ENCODE results near the gene FOCAD.

Gene FOCAD

GRCh38 chr9:20701060-20701459, 17.0 kb downstream of the FOCAD start:
- no peak overlapping the region for H3K27ac Mint-ChIP-seq
- peaks cover 6% of the 10 kb centered on the region for H3K36me3 Mint-ChIP-seq
- H3K27me3 Mint-ChIP-seq, result no peaks in the 10 kb centered on the region
- H3K9me3 Mint-ChIP-seq, result no peaks in the 10 kb centered on the region
- no peak for ATAC-seq
- H3K4me1 Mint-ChIP-seq, result peaks cover 5% of the 10 kb centered on the region
- no peak overlapping the region for H3K4me3 Mint-ChIP-seq

GRCh38 chr9:20702570-20702969, 18.5 kb downstream of the FOCAD start:
- Mint-ChIP-seq H3K27ac (no peak overlapping the region), H3K36me3 (no peaks in the 10 kb centered on the region), H3K4me3 (no peak overlapping the region), H3K9me3 (no peaks in the 10 kb centered on the region), H3K4me1 (peaks cover 5% of the 10 kb centered on the region), H3K27me3 (no peaks in the 10 kb centered on the region)
- no peak for ATAC-seq

GRCh38 chr9:20703146-20703545, 19.1 kb downstream of the FOCAD start:
- H3K4me1 Mint-ChIP-seq, result peaks cover 5% of the 10 kb centered on the region
- H3K9me3 Mint-ChIP-seq, result no peaks in the 10 kb centered on the region
- H3K4me3 Mint-ChIP-seq, result no peak overlapping the region
- no peaks in the 10 kb centered on the region for H3K27me3 Mint-ChIP-seq
- no peaks in the 10 kb centered on the region for H3K36me3 Mint-ChIP-seq
- H3K27ac Mint-ChIP-seq, result no peak overlapping the region
- no peak for ATAC-seq

- Mint-ChIP-seq H3K9me3 (no peaks in the 10 kb centered on the region), H3K36me3 (no peaks in the 10 kb centered on the region), H3K4me3 (no peak overlapping the region), H3K27me3 (no peaks in the 10 kb centered on the region), H3K4me1 (peaks cover 3% of the 10 kb centered on the region), H3K27ac (no peak overlapping the region)
- no peak for ATAC-seq
These were observed 23.6 kb downstream of the FOCAD start for GRCh38 chr9:20707708-20708107.

- Mint-ChIP-seq H3K36me3 (peaks cover 29% of the 10 kb centered on the region), H3K4me3 (no peak overlapping the region), H3K9me3 (peaks cover 6% of the 10 kb centered on the region), H3K27me3 (no peaks in the 10 kb centered on the region), H3K27ac (no peak overlapping the region), H3K4me1 (peaks cover 6% of the 10 kb centered on the region)
- ATAC-seq, result no peak
These were observed 29.1 kb downstream of the FOCAD start for GRCh38 chr9:20713172-20713571.

- no peak for ATAC-seq
- no peak overlapping the region for H3K27ac Mint-ChIP-seq
- H3K9me3 Mint-ChIP-seq, result peaks cover 6% of the 10 kb centered on the region
- no peaks in the 10 kb centered on the region for H3K27me3 Mint-ChIP-seq
- H3K4me3 Mint-ChIP-seq, result no peak overlapping the region
- peaks cover 35% of the 10 kb centered on the region for H3K36me3 Mint-ChIP-seq
- H3K4me1 Mint-ChIP-seq, result peaks cover 12% of the 10 kb centered on the region
These were observed 30.7 kb downstream of the FOCAD start for GRCh38 chr9:20714442-20715415.

- Mint-ChIP-seq H3K9me3 (peaks cover 8% of the 10 kb centered on the region), H3K27me3 (no peaks in the 10 kb centered on the region), H3K36me3 (peaks cover 41% of the 10 kb centered on the region), H3K27ac (no peak overlapping the region), H3K4me1 (peaks cover 21% of the 10 kb centered on the region), H3K4me3 (no peak overlapping the region)
- no peak for ATAC-seq
These were observed 38.2 kb downstream of the FOCAD start for GRCh38 chr9:20722221-20722620.

GRCh38 chr9:20725675-20726074, 41.6 kb downstream of the FOCAD start:
- no peak for ATAC-seq
- H3K27me3 Mint-ChIP-seq, result no peaks in the 10 kb centered on the region
- peaks cover 34% of the 10 kb centered on the region for H3K36me3 Mint-ChIP-seq
- H3K4me3 Mint-ChIP-seq, result no peak overlapping the region
- H3K4me1 Mint-ChIP-seq, result peaks cover 15% of the 10 kb centered on the region
- peaks cover 8% of the 10 kb centered on the region for H3K9me3 Mint-ChIP-seq
- H3K27ac Mint-ChIP-seq, result no peak overlapping the region

GRCh38 chr9:20726144-20726543, 42.1 kb downstream of the FOCAD start:
- H3K27ac Mint-ChIP-seq, result no peak overlapping the region
- no peaks in the 10 kb centered on the region for H3K27me3 Mint-ChIP-seq
- peaks cover 8% of the 10 kb centered on the region for H3K9me3 Mint-ChIP-seq
- no peak overlapping the region for H3K4me3 Mint-ChIP-seq
- ATAC-seq, result no peak
- H3K4me1 Mint-ChIP-seq, result peaks cover 15% of the 10 kb centered on the region
- peaks cover 30% of the 10 kb centered on the region for H3K36me3 Mint-ChIP-seq

GRCh38 chr9:20728493-20729220, 44.6 kb downstream of the FOCAD start:
- H3K4me3 Mint-ChIP-seq, result no peak overlapping the region
- no peaks in the 10 kb centered on the region for H3K27me3 Mint-ChIP-seq
- H3K9me3 Mint-ChIP-seq, result peaks cover 2% of the 10 kb centered on the region
- H3K4me1 Mint-ChIP-seq, result peaks cover 15% of the 10 kb centered on the region
- peaks cover 22% of the 10 kb centered on the region for H3K36me3 Mint-ChIP-seq
- no peak for ATAC-seq
- no peak overlapping the region for H3K27ac Mint-ChIP-seq

- peaks cover 15% of the 10 kb centered on the region for H3K4me1 Mint-ChIP-seq
- H3K27me3 Mint-ChIP-seq, result no peaks in the 10 kb centered on the region
- no peak overlapping the region for H3K4me3 Mint-ChIP-seq
- no peaks in the 10 kb centered on the region for H3K9me3 Mint-ChIP-seq
- no peak for ATAC-seq
- H3K36me3 Mint-ChIP-seq, result peaks cover 18% of the 10 kb centered on the region
- no peak overlapping the region for H3K27ac Mint-ChIP-seq
These were observed 45.5 kb downstream of the FOCAD start for GRCh38 chr9:20729523-20729922.

- no peaks in the 10 kb centered on the region for H3K9me3 Mint-ChIP-seq
- H3K27ac Mint-ChIP-seq, result no peak overlapping the region
- no peak for ATAC-seq
- no peak overlapping the region for H3K4me3 Mint-ChIP-seq
- H3K4me1 Mint-ChIP-seq, result no peaks in the 10 kb centered on the region
- no peaks in the 10 kb centered on the region for H3K27me3 Mint-ChIP-seq
- H3K36me3 Mint-ChIP-seq, result peaks cover 17% of the 10 kb centered on the region
These were observed 48.1 kb downstream of the FOCAD start for GRCh38 chr9:20732118-20732517.

- no peak for ATAC-seq
- Mint-ChIP-seq H3K36me3 (peaks cover 22% of the 10 kb centered on the region), H3K27ac (no peak overlapping the region), H3K27me3 (no peaks in the 10 kb centered on the region), H3K9me3 (no peaks in the 10 kb centered on the region), H3K4me1 (no peaks in the 10 kb centered on the region), H3K4me3 (no peak overlapping the region)
These were observed 50.2 kb downstream of the FOCAD start for GRCh38 chr9:20734275-20734674.

GRCh38 chr9:20740304-20740703, 56.2 kb downstream of the FOCAD start:
- H3K9me3 Mint-ChIP-seq, result no peaks in the 10 kb centered on the region
- H3K27ac Mint-ChIP-seq, result no peak overlapping the region
- H3K4me1 Mint-ChIP-seq, result no peaks in the 10 kb centered on the region
- no peak overlapping the region for H3K4me3 Mint-ChIP-seq
- ATAC-seq, result no peak
- H3K36me3 Mint-ChIP-seq, result peaks cover 30% of the 10 kb centered on the region
- no peaks in the 10 kb centered on the region for H3K27me3 Mint-ChIP-seq

GRCh38 chr9:20740929-20741582, 57.0 kb downstream of the FOCAD start:
- Mint-ChIP-seq H3K4me3 (no peak overlapping the region), H3K4me1 (no peaks in the 10 kb centered on the region), H3K36me3 (peaks cover 36% of the 10 kb centered on the region), H3K9me3 (no peaks in the 10 kb centered on the region), H3K27me3 (no peaks in the 10 kb centered on the region), H3K27ac (no peak overlapping the region)
- ATAC-seq, result no peak
